Hematopoietic multipotent progenitor cell treated with erythropoietin and hydrocortisone succinate and interleukin-3 and kit ligand, for 15 days (in vitro differentiated cells): ENCODE results near the gene MEP1B.

Experiments used
- DNase-seq: peaks from one replicate; pipeline ENCODE4 v3.0.0-alpha.2; 2015; ENCODE audit warnings: low spot score

Gene MEP1B

DNA sequence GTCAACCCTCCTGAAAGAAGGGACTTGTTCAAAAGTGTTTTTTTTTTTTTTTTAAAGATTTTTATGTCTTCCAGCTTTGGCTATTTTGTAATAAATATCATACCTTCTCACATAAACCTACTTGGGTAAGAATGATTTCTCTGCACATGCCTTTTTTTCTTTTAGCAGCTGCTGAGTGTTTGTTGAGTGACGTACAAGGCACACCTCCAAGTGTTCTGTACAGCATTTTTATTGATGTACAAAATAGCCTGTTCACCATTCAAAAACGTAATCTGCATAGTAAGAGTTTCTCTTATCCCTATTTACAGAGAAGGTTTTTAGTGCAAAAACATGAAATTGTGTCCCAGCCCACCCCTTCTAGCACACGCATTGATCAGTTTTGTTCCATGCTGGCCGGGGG lies 77.6 kb downstream of the MEP1B start:
- no peak for DNase-seq
